ENCODE data around the gene CLCN7. TPM values are rescaled to one million over a fixed set of nuclear protein-coding genes. Genes with fewer than 3 reads are reported as not detected.

Gene CLCN7
- total and polyA plus RNA-seq, 2 of the 8 experiments (the other 6 are each of a cell fraction or from before 2014, with no cell fraction given): 38.6 to 81.5 TPM

GRCh38 chr16:1457489-1458245, 17.2 kb downstream of the CLCN7 start:
- no peaks in the 10 kb centered on the region for H3K9me3 ChIP-seq (ENCODE audit: insufficient read depth in 2 of 2, low read depth in 1 of 2, low read length in 1 of 2)
- no peak overlapping the region for H2BK20ac ChIP-seq (ENCODE audit: low read length)
- H4K5ac ChIP-seq (ENCODE audit: insufficient read length, low read depth, low read length): no peak overlapping the region
- H4K91ac ChIP-seq (replicated peaks; ENCODE audit: insufficient read length, low read length): no peak overlapping the region
- peaks cover 0 to 47% (median 13%) of the 10 kb centered on the region in 4 experiments; a peak in 6 of 8 replicates for H3K36me3 ChIP-seq (ENCODE audit: control insufficient read depth in 2 of 4, insufficient read depth in 4 of 4, low read length in 3 of 4)
- H3K27me3 ChIP-seq (replicated peaks in 1 of 4; ENCODE audit: control insufficient read depth in 3 of 4, extremely low read depth in 1 of 4, insufficient read depth in 3 of 4, low read length in 3 of 4): no peaks in the 10 kb centered on the region
- no peak overlapping the region for H3K56ac ChIP-seq (replicated peaks; ENCODE audit: insufficient read length, low read depth, low read length)
- no peak overlapping the region for H3K23ac ChIP-seq (ENCODE audit: insufficient read length)
- no peak overlapping the region for H3K4me3 ChIP-seq (ENCODE audit: extremely low read depth in 1 of 4, insufficient read depth in 2 of 4, low read depth in 3 of 4, low read length in 4 of 4)
- H2BK12ac ChIP-seq (ENCODE audit: low read depth, low read length): no peak overlapping the region
- no peak overlapping the region for H3K14ac ChIP-seq (ENCODE audit: insufficient read length)
- H2BK120ac ChIP-seq (replicated peaks; ENCODE audit: low read depth, low read length): no peak overlapping the region
- DNase-seq (ENCODE audit: low read depth in 1 of 2, low spot score in 2 of 2) (peak in 1 of 2 experiments; percentile 30), FAIRE-seq (no peak)
- H4K20me1 ChIP-seq (replicated peaks in 1 of 2; ENCODE audit: control insufficient read depth in 1 of 2, insufficient read depth in 2 of 2, low read length in 2 of 2): peaks cover 0 to 9% of the 10 kb centered on the region in 2 experiments
- no peaks in the 10 kb centered on the region; the same call in 1 of the 2 replicates for H3K79me1 ChIP-seq (ENCODE audit: low read depth, low read length)
- H3K4ac ChIP-seq (replicated peaks; ENCODE audit: insufficient read length, low read depth, low read length): no peak overlapping the region
- no peak overlapping the region for H2BK5ac ChIP-seq (ENCODE audit: low read depth, low read length)
- H2AFZ ChIP-seq (ENCODE audit: low read length): no peak overlapping the region
- no peak overlapping the region for H3K9ac ChIP-seq (replicated peaks in 1 of 4; ENCODE audit: extremely low read depth in 1 of 4, low read depth in 3 of 4, low read length in 3 of 4)
- H4K8ac ChIP-seq (ENCODE audit: extremely low read depth, insufficient read depth, low read length): peak overlapping the region; percentile 51; the same call in 1 of the 2 replicates
- H3K27ac ChIP-seq (ENCODE audit: low read depth, low read length): no peak overlapping the region
- H3K23me2 ChIP-seq (ENCODE audit: low read depth, low read length): no peaks in the 10 kb centered on the region
- no peak overlapping the region for H3K4me2 ChIP-seq (ENCODE audit: insufficient read depth in 1 of 2, low read depth in 2 of 2, low read length in 2 of 2)
- H3K4me1 ChIP-seq (replicated peaks in 1 of 4; ENCODE audit: control insufficient read depth in 3 of 4, insufficient read depth in 4 of 4, low read length in 3 of 4): no peaks in the 10 kb centered on the region
- H3K18ac ChIP-seq (ENCODE audit: extremely low read depth, low read length): no peak overlapping the region
- ChIA-PET CTCF (ENCODE audit: partially characterized antibody) (no interaction called here), POLR2A (ENCODE audit: partially characterized antibody) (no interaction called here)
- H2AK5ac ChIP-seq (ENCODE audit: low read depth, low read length): no peak overlapping the region
- no peak overlapping the region for H2BK15ac ChIP-seq (ENCODE audit: low read length)
- H3K79me2 ChIP-seq (ENCODE audit: control insufficient read depth in 1 of 2, insufficient read depth in 2 of 2, low read length in 2 of 2): no peaks in the 10 kb centered on the region
- WGBS, 2 experiments (ENCODE audit: extremely low coverage in 1 of 2, insufficient coverage in 1 of 2, insufficient read length in 1 of 2, insufficient replicate concordance in 2 of 2, low coverage in 1 of 2, low lambda C conversion rate in 2 of 2, missing lambda C conversion rate in 1 of 2): 94% methylated on average over 41 of the region's 42 CpGs; no CpG with 5 or more reads in 1 of the 2 experiments
- TF ChIP-seq SP2 (IDR thresholded peaks at IDR 0.05; ENCODE audit: low read length) (no peak), NANOG (IDR thresholded peaks at IDR 0.05; ENCODE audit: insufficient read depth, low read depth, low read length, poor library complexity, severe bottlenecking) (no peak), PHF8 (conservative IDR thresholded peaks at IDR 0.05; ENCODE audit: low read depth, low read length) (no peak), RAD21 (IDR thresholded peaks at IDR 0.05 in 1 of 2, conservative IDR thresholded peaks at IDR 0.05 in 1 of 2; ENCODE audit: low read depth in 2 of 2, low read length in 2 of 2) (no peak), CBX5 (IDR thresholded peaks at IDR 0.05; ENCODE audit: low read depth, low read length) (no peak), HDAC6 (IDR thresholded peaks at IDR 0.05; ENCODE audit: low read depth, low read length) (no peak), TCF12 (IDR thresholded peaks at IDR 0.05; ENCODE audit: low read depth, low read length) (no peak), CTCF (IDR thresholded peaks at IDR 0.05; ENCODE audit: control extremely low read depth in 1 of 3, insufficient read depth in 1 of 3, low read depth in 1 of 3, low read length in 3 of 3) (no peak), CEBPB (IDR thresholded peaks at IDR 0.05; ENCODE audit: low read depth, low read length) (no peak), TBP (IDR thresholded peaks at IDR 0.05; ENCODE audit: low read depth, low read length) (no peak)
